GM18505 (cell line): ENCODE results near the gene CTPS2.

Experiments
- ATAC-seq: cut with Tn5 transposase; IDR thresholded peaks from one replicate; pipeline ENCODE4 v1.9.1; 2021; ENCODE audit not compliant: unreplicated experiment
- POLR2A ChIP-seq: IDR thresholded peaks from 4 replicates; pipeline ENCODE4 v1.6.1; 2011; ENCODE audit warnings: borderline replicate concordance; ENCODE audit not compliant: insufficient read depth, insufficient read length; ENCODE audit errors: extremely low read depth

Gene CTPS2

GRCh38 chrX:16696956-16697355 lies 15.5 kb downstream of the CTPS2 start:
- no peak for ATAC-seq
- TF ChIP-seq POLR2A = no peak

DNA sequence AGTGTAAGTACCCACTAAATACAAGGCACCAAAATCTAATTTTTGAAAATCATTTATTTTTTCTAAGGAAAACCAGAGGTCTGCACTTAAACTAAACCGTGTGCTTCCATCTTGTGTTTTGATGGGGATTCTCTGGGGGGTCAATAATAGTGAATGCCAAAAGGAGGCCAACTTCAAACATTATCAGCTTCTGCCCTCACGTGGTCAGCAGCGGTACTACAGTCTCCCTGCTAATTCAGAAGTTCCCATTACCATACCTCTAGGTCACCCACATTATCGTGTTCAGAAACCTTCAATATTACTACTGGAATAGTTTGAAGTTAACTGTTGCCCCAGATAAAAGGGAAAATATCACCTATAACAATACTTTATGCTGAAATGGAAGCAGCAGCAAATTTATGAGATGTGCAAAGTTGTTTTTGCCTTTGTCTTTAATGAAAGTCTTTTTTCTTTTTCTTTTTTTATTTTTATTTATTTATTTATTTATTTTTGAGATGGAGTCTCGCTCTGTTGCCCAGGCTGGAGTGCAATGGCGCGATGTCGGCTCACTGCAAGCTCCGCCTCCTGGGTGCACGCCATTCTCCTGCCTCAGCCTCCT lies 17.3 kb downstream of the CTPS2 start:
- no peak for TF ChIP-seq POLR2A

DNA sequence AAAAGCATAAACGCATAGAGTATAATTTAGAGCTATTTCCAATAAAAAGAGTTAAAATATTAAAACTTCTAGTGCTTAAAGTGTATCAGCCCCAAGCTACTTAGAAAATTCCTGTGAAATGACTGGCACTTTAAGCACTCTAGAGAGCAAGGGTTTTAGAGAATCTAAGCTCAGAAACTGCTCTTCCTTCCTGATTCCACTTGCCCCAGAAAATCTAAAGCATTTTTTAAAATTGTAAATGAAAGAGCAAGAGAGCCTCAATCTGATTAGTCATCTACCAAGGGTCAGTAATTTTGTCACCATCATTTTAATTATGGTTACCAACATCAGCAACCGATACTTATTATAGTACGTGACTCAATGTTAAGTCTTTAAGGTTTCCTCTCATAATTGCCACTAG lies 25.0 kb downstream of the CTPS2 start:
- no peak for ATAC-seq
- no peak for TF ChIP-seq POLR2A

More for the DNA sequence above, 17.3 kb downstream of the CTPS2 start:
- no peak for ATAC-seq

- ATAC-seq = no peak
- no peak for TF ChIP-seq POLR2A
These were observed 29.3 kb downstream of the CTPS2 start for GRCh38 chrX:16683007-16683664.

DNA sequence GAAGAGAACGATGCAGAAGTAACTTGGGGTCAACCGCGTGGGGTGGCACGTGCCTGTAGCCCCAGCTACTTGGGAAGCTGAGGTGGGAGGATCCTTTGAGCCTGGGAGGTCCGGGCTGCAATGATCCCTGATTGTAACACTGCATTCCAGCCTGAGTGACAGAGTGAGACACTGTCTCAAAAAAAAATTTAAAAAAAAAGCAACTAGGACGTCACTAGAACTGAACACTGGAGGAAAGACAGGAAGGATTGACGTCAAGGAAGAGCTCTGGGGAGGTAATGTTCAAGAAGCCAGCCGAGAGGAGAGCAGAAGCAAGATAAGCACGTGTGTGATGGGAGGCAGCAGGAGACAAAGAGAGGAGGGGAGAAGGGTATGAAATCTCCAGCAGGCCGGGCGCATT lies 33.8 kb downstream of the CTPS2 start:
- TF ChIP-seq POLR2A = no peak
- no peak for ATAC-seq

- no peak for TF ChIP-seq POLR2A
- ATAC-seq = no peak
These were observed 41.5 kb downstream of the CTPS2 start for GRCh38 chrX:16671005-16671404.

GRCh38 chrX:16666541-16666940 lies 45.9 kb downstream of the CTPS2 start:
- no peak for TF ChIP-seq POLR2A
- no peak for ATAC-seq

DNA sequence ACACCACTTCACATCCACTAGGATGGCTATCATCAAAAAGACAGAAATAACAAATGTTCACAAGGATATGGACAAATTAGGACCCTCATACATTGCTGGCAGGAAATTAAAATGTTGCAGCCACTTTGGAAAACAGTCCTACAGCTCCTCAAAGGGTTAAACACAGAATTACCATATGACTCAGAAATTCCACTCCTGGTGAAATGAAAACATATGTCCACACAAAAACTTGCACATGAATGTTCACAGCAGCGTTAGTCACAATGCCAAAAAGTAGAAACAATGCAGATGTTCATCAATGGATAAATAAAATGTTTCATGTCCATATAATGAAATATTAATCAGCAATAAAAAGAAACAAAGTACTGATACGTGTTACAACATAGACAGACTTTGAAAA lies 47.4 kb downstream of the CTPS2 start:
- no peak for ATAC-seq
- no peak for TF ChIP-seq POLR2A

DNA sequence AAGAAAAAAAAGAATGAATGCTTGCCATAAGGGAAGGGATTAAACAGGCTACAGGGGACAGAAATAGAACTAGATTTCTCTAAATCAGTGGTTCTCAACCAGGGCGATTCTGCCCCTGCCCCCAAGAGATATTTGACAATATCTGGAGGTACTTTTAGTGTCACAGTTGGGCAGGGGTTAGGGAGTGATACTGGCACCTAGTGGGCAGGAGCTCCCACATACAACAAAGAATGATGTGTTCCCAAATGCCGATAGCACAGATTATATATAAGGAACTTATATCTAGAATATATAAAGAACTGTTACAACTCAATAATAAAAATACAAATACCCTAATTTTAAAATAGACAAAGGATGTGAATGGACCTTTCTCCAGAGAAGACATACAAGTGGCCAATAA lies 47.8 kb downstream of the CTPS2 start:
- ATAC-seq = no peak
- no peak for TF ChIP-seq POLR2A

DNA sequence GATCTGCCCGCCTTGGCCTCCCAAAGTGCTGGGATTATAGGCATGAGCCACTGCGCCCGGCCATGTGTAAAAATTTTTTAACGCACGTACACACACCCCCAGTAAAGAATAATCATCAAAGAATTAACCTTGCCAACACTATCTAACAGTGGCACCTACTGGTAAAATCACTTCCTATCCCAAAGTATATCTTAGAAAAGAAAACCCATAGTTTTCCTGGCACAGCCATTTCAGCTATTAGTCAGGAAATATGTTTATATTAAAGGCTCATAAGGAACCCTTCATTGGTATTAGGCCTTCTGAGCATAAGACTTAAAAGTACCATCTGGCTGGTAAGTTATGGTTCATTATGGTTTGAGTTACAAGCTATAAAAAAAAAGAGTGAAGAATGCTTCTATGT lies 48.4 kb downstream of the CTPS2 start:
- TF ChIP-seq POLR2A = no peak
- no peak for ATAC-seq

DNA sequence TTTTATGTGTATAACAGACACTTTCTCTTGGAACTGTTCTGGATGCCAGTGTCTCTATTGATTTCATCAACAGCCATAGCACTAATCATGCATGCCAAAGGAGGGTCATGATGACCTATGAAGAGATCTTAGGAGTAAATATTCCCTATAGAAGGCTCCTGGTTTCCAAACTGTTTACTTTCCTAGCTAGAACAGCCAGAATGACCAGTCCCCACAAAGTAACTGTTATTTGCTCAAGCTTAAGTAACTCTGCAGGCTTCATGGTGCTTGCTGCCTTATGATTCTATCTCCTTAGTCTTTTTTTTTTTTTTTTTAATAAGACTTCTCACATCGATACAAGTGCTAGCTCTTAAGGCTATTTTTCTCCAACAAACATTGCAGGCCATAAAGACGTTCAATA lies 50.1 kb downstream of the CTPS2 start:
- TF ChIP-seq POLR2A = no peak
- no peak for ATAC-seq

DNA sequence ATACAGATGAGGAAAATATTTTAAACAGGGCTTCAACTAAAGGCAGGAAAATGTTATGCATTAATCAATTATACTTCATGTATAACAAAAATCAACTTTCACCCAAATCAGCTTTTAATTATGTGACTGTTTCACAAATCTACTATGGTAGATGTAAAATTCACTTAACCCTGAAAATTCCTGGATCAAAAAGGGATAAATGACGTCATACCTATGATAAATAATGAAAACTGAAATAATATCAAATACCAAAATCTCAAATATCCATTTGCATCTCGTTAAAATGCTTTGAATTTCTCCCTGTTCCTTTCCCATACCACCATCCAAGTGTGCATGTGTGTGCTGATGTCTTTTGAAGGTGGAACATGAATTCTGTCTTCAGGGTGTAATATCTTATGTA lies 51.0 kb downstream of the CTPS2 start:
- TF ChIP-seq POLR2A = no peak
- no peak for ATAC-seq

- ATAC-seq = no peak
- no peak for TF ChIP-seq POLR2A
These were observed 53.1 kb downstream of the CTPS2 start for GRCh38 chrX:16659321-16659720.

DNA sequence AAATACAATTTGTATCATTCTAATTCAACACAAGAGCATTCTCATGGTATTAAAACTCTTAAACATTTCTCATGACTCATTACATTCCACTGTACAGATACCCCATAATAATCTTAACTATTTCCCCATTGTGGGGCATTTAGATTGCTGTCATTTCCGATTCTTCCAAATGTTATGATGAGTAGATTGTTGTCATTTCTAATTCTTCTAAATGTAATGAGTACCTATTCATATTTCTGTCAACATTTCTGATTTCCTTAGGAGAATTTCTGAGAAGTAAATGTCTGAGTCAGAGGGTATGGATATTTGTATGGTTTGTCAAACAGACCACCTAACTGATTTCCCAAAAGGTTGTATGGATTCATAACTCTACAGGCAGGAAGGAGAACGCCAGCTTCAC lies 54.2 kb downstream of the CTPS2 start:
- no peak for ATAC-seq
- no peak for TF ChIP-seq POLR2A

DNA sequence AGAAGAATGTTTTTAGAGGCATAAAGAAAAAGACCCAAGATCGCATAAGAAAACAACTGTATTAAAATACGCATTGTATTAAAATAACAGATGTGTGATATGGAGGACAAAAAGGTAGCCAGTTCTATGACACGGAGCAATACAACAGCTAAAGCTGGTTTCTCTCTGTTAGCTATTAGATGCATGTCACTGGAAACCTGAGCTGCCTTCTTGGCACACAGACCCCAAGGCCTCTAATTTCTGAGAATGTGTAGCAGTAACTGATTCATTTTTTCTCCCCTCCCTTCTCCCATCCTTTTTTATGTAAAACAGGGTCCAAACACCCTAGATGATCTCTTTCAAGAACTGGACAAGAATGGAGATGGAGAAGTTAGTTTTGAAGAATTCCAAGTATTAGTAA lies 58.4 kb downstream of the CTPS2 start:
- ATAC-seq = no peak
- TF ChIP-seq POLR2A = no peak

DNA sequence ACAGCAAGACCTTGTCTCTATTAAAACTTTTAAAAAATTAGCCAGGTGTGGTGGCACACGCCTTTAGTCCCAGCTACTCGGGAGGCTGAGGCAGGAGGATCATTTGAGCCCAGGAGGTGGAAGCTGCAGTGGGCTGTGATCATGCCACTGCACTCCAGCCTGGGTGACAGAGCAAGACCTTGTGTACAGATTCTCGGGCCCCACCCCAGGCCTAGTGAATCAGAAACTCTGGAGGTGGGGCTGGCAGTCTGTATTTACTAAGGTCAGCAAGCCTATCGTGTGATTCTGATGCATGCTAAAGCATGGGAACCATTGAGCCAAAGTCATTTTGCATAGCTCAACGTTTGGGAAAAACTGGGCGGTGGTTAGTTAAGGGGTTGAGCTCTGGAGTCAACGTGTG lies 59.0 kb downstream of the CTPS2 start:
- no peak for ATAC-seq

More for the DNA sequence above, 59.0 kb downstream of the CTPS2 start:
- no peak for TF ChIP-seq POLR2A
